OCI-LY7 (cell line): ENCODE measurements around the gene TNNT1.

Experiments used
- CTCF ChIP-seq: fragments of 200-600 bp; sonication (generic); conservative IDR thresholded peaks from 2 replicates; pipeline ENCODE4 v1.5.1; 2014; ENCODE audit warnings: mild to moderate bottlenecking, antibody characterized with exemption, low read length, moderate library complexity, mixed read lengths
- EZH2phosphoT487 ChIP-seq: fragments of 200-600 bp; sonication (generic); IDR thresholded peaks from 2 replicates; pipeline ENCODE4 v1.6.1; 2018; ENCODE audit warnings: low read depth, borderline replicate concordance, mild to moderate bottlenecking, mixed run types, antibody characterized with exemption, low read length, moderate library complexity, mixed read lengths

DNA sequence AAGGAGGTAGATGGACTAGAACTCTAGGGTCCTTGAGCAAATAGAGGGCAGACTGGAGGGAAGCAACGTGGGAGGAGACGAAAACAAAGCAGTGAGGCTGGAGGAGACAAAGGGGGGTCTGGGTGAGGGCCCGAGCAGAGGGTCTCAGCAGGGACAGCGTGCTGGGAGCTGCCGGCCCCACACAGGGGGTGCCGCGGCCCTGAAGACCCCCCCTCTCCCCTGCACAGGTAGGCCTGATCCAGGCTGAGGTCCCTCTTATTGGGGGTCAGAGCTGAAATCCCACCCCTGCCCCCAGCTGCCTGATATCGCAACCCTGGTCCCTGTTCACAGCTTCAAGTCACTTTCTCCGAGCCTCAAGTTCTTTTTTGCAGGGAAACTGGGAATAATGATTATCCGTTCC lies 64.6 kb downstream of the TNNT1 start:
- TF ChIP-seq CTCF = no peak
- TF ChIP-seq EZH2phosphoT487 = no peak
